NCI-H2196 (cell line): ENCODE measurements around the gene AK2.
"Not testable (repeated sequence)": the region's sequence is repeated elsewhere in the genome, so short reads cannot be mapped to it uniquely, and the experiment has no call there.

Source experiments
- DNase-seq: peaks from one replicate; lab custom pipeline; 2025; ENCODE audit not compliant: unreplicated experiment; lab: John Stamatoyannopoulos, UW

Gene AK2

GRCh38 chr1:32977546-32978087, 59.1 kb downstream of the AK2 start:
- no peak for DNase-seq

GRCh38 chr1:32975055-32975454, 61.6 kb downstream of the AK2 start:
- DNase-seq: not testable (repeated sequence)

- not testable (repeated sequence) for DNase-seq
Observed at GRCh38 chr1:32973458-32973857, 63.2 kb downstream of the AK2 start.

- DNase-seq: peak; percentile 75
Observed at GRCh38 chr1:32972814-32973428, 63.8 kb downstream of the AK2 start.

- no peak for DNase-seq
Observed at GRCh38 chr1:32971576-32971975, 65.1 kb downstream of the AK2 start.

GRCh38 chr1:32971156-32971555, 65.5 kb downstream of the AK2 start:
- DNase-seq: no peak

GRCh38 chr1:32969566-32969965, 67.1 kb downstream of the AK2 start:
- DNase-seq: peak; percentile 19

GRCh38 chr1:32967888-32968568, 68.7 kb downstream of the AK2 start:
- no peak for DNase-seq

GRCh38 chr1:32966900-32967299, 69.8 kb downstream of the AK2 start:
- no peak for DNase-seq

- DNase-seq: no peak
Observed at GRCh38 chr1:32965251-32965747, 71.4 kb downstream of the AK2 start.

GRCh38 chr1:32964461-32965250, 72.0 kb downstream of the AK2 start, which contains the start of gene RNF19B:
Gene RNF19B (minus strand): TSS chr1:32964809. CDS start chr1:32964685, 124 bp downstream.
- DNase-seq: peak; percentile 96

- DNase-seq: peak; percentile 21
Observed at GRCh38 chr1:32963746-32964460, 72.8 kb downstream of the AK2 start.

- DNase-seq: no peak
Observed at GRCh38 chr1:32962248-32962896, 74.3 kb downstream of the AK2 start.

- DNase-seq: no peak
Observed at GRCh38 chr1:32960819-32961355, 75.8 kb downstream of the AK2 start.

- DNase-seq: no peak
Observed at GRCh38 chr1:32960342-32960741, 76.3 kb downstream of the AK2 start.

GRCh38 chr1:32958827-32959226, 77.9 kb downstream of the AK2 start:
- DNase-seq: no peak
